GM21529 (cell line): Measurements from ENCODE around the gene SEMA4D.
"Not testable (repeated sequence)": the region's sequence is repeated elsewhere in the genome, so short reads cannot be mapped to it uniquely, and the experiment has no call there.

ENCODE experiments used
- ATAC-seq: cut with Tn5 transposase; IDR thresholded peaks from one replicate; pipeline ENCODE4 v1.9.1; 2021; ENCODE audit not compliant: unreplicated experiment

The SEMA4D gene

GRCh38 chr9:89359751-89360261 is 138.1 kb downstream of the SEMA4D start:
- ATAC-seq: no peak

GRCh38 chr9:89358985-89359384 is 138.9 kb downstream of the SEMA4D start:
- no peak for ATAC-seq

- no peak for ATAC-seq
Observed at GRCh38 chr9:89358376-89358916, 139.5 kb downstream of the SEMA4D start.

GRCh38 chr9:89357331-89358197 is 140.3 kb downstream of the SEMA4D start:
- no peak for ATAC-seq

GRCh38 chr9:89356782-89357181 is 141.1 kb downstream of the SEMA4D start:
- no peak for ATAC-seq

GRCh38 chr9:89354471-89354870 is 143.4 kb downstream of the SEMA4D start:
- no peak for ATAC-seq

- ATAC-seq: no peak
Observed at GRCh38 chr9:89353989-89354388, 143.9 kb downstream of the SEMA4D start.

GRCh38 chr9:89352874-89353649 is 144.9 kb downstream of the SEMA4D start:
- ATAC-seq: no peak

GRCh38 chr9:89352451-89352850 is 145.5 kb downstream of the SEMA4D start:
- ATAC-seq: no peak

GRCh38 chr9:89351584-89352300 is 146.2 kb downstream of the SEMA4D start:
- no peak for ATAC-seq

GRCh38 chr9:89350988-89351557 is 146.8 kb downstream of the SEMA4D start:
- ATAC-seq: no peak

- no peak for ATAC-seq
Observed at GRCh38 chr9:89349607-89350006, 148.3 kb downstream of the SEMA4D start.

- ATAC-seq: no peak
Observed at GRCh38 chr9:89347651-89348050, 150.3 kb downstream of the SEMA4D start.

GRCh38 chr9:89346696-89347095 is 151.2 kb downstream of the SEMA4D start:
- no peak for ATAC-seq

- no peak for ATAC-seq
Observed at GRCh38 chr9:89345476-89345875, 152.4 kb downstream of the SEMA4D start.

GRCh38 chr9:89343812-89344211 is 154.1 kb downstream of the SEMA4D start:
- not testable (repeated sequence) for ATAC-seq

- ATAC-seq: no peak
Observed at GRCh38 chr9:89342948-89343347, 155.0 kb downstream of the SEMA4D start.

GRCh38 chr9:89342213-89342612 is 155.7 kb downstream of the SEMA4D start:
- ATAC-seq: no peak

GRCh38 chr9:89340332-89340731 is 157.6 kb downstream of the SEMA4D start:
- peak; percentile 78 for ATAC-seq

- no peak for ATAC-seq
Observed at GRCh38 chr9:89339807-89340206, 158.1 kb downstream of the SEMA4D start.

GRCh38 chr9:89330513-89330912 is 167.4 kb downstream of the SEMA4D start:
- ATAC-seq: no peak
